ENCODE results near the gene KCNG2.

GRCh38 chr18:79883461-79884293, 85.9 kb downstream of the KCNG2 start:
- TF ChIP-seq CTCF (IDR thresholded peaks at IDR 0.05) = no peak
- TF ChIP-seq POLR2A (IDR thresholded peaks at IDR 0.05) = no peak
